OCI-M2 (cell line): ENCODE results near the gene ATP2A1.

Experiments used
- DNase-seq: peaks from one replicate; lab custom pipeline; 2025; ENCODE audit not compliant: unreplicated experiment; lab: John Stamatoyannopoulos, UW

The ATP2A1 gene

DNA sequence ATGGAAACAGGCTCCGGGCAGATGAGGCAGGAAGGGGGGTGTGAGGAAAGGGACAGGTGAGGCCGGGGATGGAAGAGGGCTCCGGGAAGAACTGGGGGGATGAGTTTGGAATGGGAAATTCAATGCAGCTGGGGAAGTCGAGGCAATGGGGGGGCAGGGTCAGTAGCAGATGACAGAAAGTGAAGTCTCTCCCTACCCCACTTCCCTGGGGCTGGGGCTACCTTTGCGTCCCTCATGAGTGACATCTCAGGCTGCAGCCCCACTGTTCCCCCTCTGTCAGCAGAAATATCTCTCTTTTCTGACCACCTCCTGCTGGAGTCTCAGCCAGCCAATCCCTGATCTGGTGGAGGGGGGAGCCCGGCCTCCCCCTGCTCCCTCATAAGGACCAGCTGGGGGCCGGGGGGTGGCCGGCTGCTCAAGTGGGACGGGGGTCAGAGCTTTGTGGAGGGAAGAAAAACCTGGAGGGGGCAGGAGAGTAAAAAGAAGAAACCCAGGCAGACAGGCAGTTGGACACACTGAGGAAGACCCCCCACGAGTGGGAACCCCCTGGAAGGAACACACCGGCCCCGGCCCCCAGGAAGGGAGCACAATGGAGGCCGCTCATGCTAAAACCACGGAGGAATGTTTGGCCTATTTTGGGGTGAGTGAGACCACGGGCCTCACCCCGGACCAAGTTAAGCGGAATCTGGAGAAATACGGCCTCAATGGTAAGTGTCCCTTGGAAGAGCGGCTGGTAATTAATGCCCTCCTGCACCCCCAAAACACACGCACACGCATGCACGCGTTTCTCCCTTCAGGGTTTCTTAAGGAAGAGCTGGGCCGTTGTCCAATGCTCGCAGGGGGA lies at the start of gene ATP2A1:
TSS of gene ATP2A1 (plus strand) at position 406 of the 844 bp plus-strand sequence. CDS start at position 590, 184 bp downstream.
- DNase-seq: no peak

DNA sequence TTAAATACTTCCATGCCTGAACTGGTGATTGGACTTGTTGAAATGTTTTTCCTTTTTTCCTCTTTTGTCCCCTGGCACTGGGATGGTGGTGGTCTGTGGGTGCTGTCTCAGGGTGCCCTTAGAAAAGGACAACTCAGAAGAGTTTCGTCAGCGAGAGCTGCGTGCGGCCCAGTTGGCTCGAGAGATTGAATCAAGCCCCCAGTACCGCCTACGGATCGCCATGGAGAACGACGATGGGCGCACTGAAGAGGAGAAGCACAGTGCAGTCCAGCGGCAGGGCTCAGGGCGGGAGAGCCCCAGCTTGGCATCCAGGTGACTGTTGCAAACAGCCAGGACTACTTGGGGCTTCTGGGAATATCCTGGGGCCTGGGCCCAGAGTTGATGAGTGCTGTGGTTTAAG lies 48.5 kb upstream of the ATP2A1 start:
- DNase-seq: no peak

DNA sequence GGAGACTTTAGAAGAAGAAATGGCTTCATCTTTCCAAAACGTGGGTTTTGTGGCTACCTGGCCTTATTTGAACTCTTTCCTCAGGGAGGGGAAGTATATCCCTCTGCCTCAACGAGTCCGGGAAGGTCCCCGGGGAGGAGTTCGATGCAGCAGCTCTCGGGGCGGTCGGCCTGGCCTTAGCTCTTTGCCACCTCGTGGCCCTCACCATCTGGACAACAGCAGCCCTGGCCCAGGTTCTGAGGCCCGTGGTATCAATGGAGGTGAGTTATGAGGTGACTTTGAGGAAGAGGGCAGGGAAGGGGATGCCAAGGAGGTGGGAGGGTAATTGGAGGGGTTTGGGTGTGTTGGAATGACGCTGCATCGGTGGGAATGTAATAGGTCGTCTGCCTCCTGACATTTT lies 47.8 kb upstream of the ATP2A1 start:
- DNase-seq: no peak

DNA sequence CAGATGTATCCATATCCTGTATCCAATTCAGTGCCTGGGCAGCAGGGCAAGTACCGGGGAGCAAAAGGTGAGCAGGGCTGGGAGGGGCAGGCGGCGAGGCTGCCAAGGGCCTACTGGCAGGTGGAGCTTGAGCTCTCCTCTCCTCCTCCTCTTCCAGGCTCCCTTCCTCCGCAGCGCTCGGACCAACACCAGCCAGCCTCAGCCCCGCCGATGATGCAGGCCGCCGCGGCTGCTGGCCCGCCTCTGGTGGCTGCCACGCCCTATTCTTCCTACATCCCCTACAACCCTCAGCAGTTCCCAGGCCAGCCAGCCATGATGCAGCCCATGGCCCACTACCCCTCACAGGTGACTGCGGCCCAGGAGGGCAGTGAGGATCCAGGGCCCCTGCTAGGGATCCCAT lies 43.9 kb upstream of the ATP2A1 start:
- no peak for DNase-seq

DNA sequence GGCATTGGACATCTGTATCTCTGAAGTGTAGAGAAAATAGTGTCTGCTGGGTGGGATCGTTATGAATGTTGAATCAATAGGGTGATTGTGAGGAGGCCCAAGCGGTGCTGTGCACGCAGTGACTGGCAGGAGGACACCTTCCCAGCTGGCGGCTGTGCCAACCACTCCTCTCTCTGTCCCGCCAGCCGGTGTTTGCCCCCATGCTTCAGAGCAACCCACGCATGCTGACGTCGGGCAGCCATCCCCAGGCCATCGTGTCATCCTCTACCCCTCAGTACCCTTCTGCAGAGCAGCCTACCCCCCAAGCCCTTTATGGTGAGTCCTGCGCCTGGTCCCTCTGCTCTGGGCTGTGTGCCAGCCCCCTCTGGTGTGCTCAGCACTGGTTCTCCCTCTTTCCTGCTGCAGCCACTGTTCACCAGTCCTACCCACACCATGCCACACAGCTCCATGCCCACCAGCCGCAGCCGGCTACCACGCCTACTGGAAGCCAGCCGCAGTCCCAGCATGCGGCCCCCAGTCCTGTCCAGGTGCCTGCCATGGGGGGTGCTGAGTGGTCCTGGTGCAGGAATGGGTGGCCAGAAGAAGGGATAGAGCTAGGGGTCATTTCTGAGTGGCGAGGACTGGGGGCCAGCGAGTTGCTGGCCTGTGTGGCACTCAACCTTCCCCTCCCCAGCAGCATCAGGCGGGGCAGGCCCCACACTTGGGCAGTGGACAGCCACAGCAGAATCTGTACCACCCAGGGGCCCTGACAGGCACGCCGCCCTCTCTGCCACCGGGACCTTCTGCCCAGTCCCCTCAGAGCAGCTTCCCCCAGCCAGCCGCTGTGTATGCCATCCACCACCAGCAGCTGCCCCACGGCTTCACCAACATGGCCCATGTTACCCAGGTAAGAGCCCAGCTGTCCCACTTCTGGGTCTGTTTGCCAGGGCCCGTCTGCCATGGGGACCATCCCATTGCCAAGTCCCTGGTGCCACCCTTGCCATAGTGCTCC lies 43.1 kb upstream of the ATP2A1 start:
- DNase-seq: no peak

DNA sequence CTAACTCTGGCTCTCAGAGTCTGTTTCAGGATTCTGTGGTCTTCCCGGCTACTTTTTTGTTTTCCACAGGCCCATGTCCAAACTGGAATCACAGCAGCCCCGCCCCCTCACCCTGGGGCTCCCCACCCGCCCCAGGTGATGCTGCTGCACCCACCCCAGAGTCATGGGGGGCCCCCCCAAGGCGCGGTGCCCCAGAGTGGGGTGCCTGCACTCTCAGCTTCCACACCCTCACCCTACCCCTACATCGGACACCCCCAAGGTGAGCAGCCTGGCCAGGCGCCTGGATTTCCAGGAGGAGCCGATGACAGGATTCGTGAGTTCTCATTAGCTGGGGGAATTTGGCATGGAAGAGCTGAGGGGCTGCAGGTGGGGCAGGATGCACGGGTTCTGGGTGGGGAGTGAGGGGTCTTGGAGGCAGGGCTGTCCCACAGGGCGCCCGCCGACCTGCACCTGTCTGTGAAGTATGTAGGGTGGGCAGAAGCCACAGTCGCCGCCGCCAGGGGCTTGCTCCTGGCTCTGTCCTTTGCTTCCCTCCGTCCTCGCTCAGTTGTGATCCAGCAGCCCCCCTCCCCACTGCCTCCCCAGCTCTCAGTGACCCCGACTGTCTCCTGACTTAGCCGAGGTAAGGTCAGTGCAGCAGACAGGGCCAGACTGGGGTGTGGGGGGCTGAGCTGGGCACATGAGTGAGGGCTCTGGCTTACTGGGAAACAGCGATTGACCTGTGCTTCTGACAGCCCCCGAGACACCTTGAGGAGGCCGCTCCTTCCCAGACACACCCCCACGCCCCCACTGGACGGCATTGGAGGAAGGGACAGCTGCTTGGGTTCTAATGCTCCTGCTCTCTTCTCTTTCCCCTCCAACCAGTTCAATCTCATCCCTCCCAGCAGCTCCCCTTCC lies 42.2 kb upstream of the ATP2A1 start:
- DNase-seq: no peak

DNA sequence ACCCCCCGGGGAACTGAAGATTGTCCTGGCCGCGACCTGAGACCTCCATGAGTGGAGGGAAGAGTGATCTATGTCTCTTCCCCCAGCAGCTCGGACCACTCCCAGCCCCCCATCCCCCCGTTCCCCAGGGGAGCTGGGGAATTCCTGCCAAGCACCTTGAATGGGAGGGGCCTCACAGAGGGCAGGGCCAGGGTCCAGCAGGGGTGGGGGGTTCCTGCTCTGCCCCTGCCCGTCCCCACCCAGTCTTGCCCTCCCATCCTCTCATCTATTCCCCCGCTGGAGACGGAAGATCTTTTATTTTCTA lies 41.6 kb upstream of the ATP2A1 start:
- DNase-seq: no peak

DNA sequence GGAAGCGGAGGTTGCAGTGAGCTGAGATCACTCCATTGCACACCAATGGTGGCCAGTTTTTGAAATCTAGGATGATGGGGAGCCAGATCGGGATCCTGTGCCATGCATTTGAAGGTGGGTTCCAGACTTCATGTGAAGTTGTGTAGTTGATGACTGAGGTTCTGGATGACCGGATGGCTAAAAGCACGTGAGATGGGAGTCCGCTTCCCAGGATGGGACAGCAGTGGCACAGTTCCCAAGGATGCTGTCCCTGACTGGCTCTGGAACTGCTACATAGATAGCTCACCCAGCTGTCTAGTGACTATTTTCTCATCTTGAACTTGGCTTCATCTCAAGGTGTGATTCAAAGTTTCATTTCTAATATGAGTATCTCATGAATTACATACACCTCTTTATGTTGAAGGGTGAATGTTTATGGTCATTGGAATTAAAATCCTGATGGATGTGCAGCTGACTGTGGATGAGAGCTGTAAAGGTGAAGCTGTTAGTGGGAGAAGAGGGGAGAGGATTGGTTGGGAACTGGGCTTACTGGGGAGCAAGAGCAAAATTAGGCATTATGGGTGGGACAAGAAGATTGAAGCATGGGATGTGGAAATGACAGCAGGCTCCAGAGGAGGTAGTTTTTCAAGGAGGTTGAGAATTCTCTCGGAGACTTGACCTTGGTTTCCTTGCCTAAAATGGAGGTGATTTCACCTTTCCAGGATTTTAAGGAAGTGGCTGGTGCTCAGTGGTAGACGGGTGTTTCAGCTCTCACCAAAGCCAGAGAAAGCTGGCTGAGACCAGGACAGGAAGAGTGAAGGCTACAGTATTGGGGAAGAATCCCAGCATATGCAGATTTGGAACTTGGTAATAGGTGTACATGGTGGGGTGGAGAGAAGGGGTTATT lies 40.4 kb upstream of the ATP2A1 start:
- DNase-seq: no peak

DNA sequence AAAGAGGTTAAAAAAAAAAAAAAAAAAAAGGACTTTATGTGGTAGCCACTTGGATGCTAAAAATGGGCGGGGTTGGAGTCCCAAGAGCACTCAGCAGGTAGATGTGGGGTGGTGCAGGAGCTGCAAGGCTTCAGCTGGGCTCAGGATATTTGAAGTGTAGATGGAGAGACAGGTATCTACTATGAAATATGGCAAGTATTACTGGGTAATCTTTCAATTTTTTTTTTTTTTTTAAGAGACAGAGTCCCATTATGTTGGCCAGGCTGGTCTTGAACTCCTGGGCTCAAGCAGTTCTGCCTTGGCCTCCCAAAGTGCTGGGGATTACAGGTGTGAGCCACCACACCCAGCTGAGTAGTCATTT lies 39.8 kb upstream of the ATP2A1 start:
- no peak for DNase-seq

DNA sequence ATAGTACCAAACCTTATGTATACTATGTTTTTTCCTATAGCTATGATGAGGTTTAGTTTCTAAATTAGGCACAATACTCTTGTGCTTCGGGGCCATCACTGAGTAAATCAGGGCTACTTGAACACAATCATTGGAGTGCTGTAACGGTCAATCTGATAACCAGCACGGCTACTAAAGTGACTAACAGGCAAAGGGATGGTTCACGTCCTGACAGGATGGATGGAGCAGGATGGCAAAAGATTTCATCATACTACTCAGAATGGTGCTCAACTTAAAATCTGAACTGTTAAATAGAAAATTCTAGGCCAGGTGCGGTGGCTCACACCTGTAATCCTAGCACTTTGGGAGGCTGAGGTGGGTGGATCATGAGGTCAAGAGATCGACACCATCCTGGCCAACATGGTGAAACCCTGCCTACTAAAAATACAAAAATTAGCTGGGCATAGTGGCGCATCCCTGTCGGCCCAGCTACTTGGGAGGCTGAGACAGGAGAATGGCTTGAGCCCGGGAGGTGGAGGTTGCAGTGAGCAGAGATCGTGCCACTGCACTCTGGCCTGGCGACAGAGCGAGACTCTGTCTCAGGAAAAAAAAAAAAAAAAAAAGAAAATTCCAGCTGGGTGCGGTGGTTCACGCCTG lies 39.2 kb upstream of the ATP2A1 start:
- no peak for DNase-seq

DNA sequence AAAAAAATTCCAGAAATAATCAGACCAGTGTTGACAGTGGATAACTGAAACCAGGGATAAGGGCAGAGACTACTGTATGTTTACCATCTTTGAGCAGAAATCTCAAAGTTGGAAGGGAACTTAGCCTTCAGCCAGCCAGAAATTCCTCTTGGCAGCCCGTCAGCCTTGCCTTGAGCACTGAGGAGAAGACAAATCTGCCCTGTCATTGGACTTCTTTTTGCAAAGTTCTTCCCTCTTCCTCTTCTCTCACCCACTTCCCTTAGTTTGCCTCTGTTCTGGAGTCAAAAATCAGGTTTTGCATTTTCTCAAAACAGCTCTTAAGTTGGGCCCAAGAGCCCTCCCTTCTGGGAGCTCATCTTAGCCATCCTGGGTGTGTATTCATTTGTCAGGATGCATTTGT lies 38.4 kb upstream of the ATP2A1 start:
- DNase-seq: no peak

DNA sequence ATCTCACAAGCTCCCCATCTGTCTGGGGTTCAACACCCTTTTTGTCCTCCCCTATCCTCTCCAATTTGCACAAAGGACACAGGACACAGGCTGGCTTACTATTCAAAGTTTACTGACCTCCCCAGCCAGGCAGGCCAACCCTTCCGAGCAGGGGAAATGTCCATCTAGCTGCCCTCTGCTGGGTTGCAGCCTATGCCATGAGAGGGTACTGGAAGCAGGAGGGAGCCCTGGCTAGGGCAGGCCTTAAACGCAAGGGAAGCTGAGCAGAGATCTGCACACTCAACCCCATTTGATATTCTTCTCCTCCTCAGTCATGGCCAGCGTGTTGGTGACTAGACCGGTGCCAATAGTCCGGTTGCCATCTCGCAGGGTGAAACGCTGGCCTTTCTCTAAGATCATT lies 35.6 kb upstream of the ATP2A1 start:
- no peak for DNase-seq

DNA sequence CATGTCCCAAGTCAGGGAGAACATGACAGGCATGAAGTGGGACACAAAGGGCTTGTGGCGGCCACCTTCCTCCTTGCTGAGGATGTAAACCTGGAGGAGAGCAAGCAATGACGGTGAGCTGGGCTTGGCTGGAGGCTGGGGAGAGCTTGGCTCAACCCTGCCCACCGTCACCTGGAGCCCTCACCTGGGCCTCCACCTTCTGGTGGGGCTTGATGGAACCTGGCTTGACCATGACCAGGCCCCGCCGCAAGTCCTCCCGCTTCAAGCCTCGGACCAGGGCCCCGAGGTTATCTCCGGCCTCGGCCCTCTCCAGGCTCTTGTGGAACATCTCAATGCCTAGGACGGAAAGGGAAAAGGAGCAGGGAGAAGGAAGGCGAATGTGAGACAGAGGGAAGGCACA lies 34.5 kb upstream of the ATP2A1 start:
- DNase-seq: no peak

DNA sequence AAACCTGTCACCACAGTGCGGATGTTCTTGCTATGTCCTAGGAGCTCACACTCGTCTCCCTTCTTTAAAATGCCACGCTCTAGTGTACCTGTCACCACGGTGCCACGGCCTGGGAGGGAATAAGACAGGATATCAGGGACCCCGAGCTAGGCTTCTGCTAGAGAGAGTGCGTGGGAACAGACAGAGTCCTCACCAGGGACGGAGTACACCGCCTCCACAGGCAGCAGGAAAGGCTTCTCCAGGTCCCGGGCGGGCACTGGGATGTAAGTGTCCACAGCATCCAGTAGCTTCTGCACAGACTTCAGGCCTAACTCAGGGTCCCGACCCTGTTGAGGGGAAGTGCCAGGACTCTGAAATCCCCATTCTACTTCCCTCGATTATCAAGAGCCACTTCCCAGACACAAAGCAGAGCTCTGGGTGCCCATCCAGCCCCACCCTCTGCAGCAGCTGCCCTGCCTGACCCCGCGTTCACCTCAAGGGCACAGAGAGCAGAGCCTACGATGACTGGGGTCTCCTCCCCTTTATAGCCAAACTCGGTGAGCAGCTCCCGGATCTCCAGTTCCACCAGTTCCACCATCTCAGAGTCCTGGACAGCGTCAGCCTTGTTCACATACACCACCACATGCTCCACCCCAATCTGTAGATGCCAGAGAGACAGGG lies 33.9 kb upstream of the ATP2A1 start:
- no peak for DNase-seq

DNA sequence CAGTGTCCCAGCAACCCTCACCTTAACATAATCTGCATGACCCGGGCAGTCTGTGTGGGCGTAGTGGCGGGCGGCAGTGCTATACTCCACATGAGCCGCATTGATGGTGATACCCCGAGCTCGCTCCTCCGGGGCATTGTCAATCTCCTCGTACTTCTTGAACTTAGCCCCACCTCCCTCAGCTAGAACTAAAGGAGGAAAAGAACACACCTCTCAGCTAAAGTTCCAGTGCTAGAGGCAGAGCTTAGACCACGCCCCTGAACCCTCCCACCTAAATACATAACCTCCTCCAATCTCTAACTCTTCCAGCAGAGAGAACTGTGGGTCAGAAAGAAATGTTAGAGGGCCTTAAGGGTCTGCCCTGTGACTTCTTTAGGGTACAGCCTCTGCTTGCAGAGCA lies 33.0 kb upstream of the ATP2A1 start:
- DNase-seq: no peak

DNA sequence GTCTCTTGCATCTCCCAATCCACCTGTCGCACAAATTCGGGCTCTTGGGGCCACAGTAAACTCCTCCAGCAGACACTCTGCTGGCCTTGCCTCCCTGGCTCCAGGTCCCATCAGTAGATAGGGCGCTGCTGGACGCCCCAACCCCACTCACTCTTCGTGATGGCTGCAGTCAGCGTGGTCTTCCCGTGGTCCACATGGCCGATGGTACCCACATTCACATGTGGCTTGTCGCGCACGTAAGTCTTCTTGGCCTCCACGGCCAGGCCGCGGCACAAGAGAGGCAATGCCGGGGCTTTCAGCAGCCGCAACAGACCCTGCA lies 32.6 kb upstream of the ATP2A1 start:
- DNase-seq: no peak

DNA sequence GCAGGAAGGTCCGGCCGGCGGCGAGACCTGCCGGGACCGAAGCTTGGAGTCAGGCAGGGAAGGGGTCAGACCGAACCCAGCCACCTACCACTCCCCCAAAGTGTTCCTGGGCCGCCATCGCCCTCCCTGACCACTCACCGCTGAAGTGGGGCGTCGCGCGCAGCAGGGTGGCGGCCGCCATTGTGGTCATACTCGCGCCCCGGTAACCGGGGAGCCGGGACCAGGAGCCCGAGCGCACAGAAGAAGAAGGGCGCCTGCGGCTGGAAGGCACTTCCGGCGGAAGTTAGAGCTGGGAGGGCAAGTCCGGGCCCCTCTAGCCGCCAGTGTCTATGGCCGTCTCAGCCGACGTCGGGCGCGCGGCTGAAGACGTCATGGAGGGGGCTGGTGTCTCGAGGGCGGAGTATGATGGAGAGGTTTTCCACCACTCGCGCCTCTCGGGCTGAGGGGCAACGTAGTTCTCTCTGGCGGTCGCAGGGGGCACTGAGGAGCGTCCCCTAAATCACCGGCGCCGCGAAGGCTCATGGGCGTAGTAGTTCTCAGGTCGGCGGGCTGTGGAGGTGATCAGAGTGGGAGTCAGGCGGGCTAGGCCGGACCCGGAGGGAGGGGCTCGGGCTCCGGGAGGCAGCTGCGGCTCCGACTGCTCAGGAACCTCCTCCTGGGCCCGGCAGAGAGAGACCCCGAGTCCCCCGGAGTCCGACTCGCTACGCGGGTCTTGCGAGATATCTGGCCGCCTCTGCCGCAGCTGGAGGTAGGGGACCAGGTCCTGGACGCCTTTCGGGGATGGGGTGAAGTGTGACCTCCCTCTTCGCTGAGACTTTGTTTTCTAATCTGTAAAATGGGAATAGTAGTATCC lies 32.0 kb upstream of the ATP2A1 start, which contains the start of gene TUFM:
TSS of gene TUFM (minus strand) at position 269 of the 853 bp plus-strand sequence. CDS start at position 190, 79 bp downstream.
- peak; percentile 79 for DNase-seq

DNA sequence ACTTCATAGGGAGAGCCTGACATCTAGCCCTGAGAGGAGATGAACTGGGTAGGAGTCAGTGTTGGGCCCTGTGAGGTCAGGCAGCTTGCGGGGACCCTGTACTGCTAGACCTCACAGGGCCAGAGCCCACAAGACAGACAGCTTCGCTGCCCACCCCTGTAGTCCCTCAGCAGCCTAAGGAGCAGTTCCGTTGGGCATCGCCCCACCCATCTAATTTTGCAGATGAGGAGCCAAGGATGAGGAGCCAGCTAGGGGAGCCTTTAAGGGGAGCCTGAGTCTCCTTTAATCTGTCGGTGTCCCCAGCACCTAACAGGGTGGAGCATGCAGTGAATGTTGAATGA lies 31.4 kb upstream of the ATP2A1 start:
- no peak for DNase-seq
